ENCODE measurements around the gene NOTCH2.
"Not testable (repeated sequence)": the region's sequence is repeated elsewhere in the genome, so short reads cannot be mapped to it uniquely, and the experiment has no call there.

NOTCH2 gene

GRCh38 chr1:120069067-120069919 is at the start of gene NOTCH2:
Gene NOTCH2, minus strand, starts transcription at chr1:120069662. Its CDS starts 256 bp downstream, at chr1:120069406.
- not testable (repeated sequence) for DNase-seq (ENCODE audit: extremely low read depth, low read depth)

- DNase-seq (ENCODE audit: extremely low read depth, low read depth), result not testable (repeated sequence)
Measured at GRCh38 chr1:120117371-120118177, 48.1 kb upstream of the NOTCH2 start.

DNA sequence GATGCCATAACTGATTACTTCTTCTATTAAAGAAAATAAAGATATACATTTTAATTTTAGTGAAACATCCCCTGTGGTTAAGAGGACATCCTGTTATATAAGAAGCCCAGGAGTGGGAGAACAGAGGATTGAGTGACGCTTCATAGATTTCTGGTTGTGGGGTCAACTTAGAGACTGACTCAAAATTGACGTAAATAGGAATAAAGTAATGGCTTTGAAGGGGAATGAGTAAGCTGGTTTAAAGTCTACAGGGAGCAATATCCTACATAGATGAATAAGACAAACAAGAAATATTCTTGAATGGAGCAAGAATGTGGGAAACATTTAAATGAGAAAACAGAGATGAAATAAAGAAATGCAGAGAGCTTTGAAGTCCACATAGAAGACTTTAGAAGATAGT is 46.6 kb upstream of the NOTCH2 start:
- not testable (repeated sequence) for DNase-seq (ENCODE audit: extremely low read depth, low read depth)

- DNase-seq (ENCODE audit: extremely low read depth, low read depth), result not testable (repeated sequence)
Measured at GRCh38 chr1:120113134-120113533, 43.7 kb upstream of the NOTCH2 start.

GRCh38 chr1:120112212-120112611 is 42.8 kb upstream of the NOTCH2 start:
- DNase-seq (ENCODE audit: extremely low read depth, low read depth), result not testable (repeated sequence)

DNA sequence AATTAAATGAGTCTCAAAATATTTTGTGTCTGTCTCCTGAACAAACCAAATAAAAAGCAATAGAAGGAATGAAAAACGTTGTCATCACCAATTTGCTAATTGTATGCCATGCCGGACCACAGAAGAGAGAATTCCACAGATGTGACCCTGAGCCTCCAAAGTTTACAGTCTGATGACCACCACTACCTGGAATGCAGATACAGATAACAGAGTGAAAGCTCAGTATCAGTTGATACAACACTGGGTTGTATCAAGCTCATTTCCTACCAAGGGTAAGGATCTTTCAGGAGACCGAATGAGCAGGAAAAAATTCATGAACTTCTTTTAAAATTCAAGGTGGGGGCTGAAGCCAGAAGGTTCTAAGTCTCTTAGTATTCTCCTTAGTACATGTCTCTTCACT is 42.3 kb upstream of the NOTCH2 start:
- not testable (repeated sequence) for DNase-seq (ENCODE audit: extremely low read depth, low read depth)

- not testable (repeated sequence) for DNase-seq (ENCODE audit: extremely low read depth, low read depth)
Measured at GRCh38 chr1:120111008-120111407, 41.5 kb upstream of the NOTCH2 start.

GRCh38 chr1:120109656-120110055 is 40.2 kb upstream of the NOTCH2 start:
- not testable (repeated sequence) for DNase-seq (ENCODE audit: extremely low read depth, low read depth)

GRCh38 chr1:120109180-120109579 is 39.7 kb upstream of the NOTCH2 start:
- not testable (repeated sequence) for DNase-seq (ENCODE audit: extremely low read depth, low read depth)

GRCh38 chr1:120105288-120105687 is 35.8 kb upstream of the NOTCH2 start:
- not testable (repeated sequence) for DNase-seq (ENCODE audit: extremely low read depth, low read depth)

DNA sequence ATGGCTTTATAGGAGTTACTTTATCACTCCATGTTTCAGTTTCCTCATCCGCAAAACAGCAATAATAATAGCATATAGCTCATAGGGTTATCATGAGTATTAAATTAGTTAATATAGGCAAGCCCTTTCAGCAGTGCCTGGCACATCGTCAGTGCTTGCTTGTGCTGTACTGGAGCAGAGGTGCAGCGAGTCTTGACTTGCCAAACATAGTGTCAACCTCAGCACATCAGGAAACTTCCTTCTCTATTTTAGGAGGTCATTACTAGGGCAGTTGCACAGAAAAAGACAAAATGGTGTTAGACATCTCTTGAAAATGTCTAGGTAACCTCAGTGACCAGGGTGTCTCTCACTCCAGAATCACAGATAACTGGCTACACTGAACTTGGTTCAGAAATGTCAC is 34.3 kb upstream of the NOTCH2 start:
- not testable (repeated sequence) for DNase-seq (ENCODE audit: extremely low read depth, low read depth)

DNA sequence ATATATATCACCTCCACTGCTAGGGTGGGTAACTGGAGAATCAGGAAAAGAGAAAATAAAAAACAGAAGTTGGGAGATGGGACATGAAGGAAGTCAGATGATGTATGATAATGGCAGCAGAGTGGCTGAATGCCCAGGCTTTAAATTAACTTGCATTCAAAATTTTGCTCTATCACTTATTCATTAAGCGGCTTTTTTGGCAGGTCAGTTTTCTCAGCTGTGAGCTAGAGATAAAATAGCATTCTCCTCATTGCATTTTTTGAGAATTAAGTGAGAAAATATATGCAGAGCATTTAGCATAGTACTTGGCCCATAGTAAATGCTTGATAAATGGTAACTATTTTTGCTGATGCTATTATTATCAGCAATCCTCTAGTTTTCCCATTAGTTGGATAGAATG is 32.1 kb upstream of the NOTCH2 start:
- not testable (repeated sequence) for DNase-seq (ENCODE audit: extremely low read depth, low read depth)

DNA sequence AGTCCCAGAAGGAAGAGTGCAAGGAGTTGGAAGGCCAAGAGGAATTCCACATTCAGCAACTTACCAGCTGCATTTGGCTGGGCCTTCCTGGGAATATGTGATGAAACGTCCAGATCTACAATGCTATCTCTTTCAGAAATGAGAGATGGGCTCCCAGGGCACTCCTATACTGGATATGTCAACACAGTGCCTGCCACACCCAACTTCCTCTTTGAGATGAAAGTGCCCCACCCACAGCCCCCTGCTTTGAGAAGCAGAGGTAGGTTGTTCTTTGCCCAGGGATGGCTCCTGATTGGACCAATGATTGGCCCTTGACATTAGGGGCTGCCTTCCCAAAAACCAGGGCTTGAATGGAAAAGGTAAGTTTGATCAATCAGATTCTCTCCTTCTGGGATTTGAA is 31.1 kb upstream of the NOTCH2 start:
- not testable (repeated sequence) for DNase-seq (ENCODE audit: extremely low read depth, low read depth)

GRCh38 chr1:120098986-120099759 is 29.7 kb upstream of the NOTCH2 start:
- DNase-seq (ENCODE audit: extremely low read depth, low read depth), result not testable (repeated sequence)

GRCh38 chr1:120096981-120097545 is 27.6 kb upstream of the NOTCH2 start:
- not testable (repeated sequence) for DNase-seq (ENCODE audit: extremely low read depth, low read depth)

DNA sequence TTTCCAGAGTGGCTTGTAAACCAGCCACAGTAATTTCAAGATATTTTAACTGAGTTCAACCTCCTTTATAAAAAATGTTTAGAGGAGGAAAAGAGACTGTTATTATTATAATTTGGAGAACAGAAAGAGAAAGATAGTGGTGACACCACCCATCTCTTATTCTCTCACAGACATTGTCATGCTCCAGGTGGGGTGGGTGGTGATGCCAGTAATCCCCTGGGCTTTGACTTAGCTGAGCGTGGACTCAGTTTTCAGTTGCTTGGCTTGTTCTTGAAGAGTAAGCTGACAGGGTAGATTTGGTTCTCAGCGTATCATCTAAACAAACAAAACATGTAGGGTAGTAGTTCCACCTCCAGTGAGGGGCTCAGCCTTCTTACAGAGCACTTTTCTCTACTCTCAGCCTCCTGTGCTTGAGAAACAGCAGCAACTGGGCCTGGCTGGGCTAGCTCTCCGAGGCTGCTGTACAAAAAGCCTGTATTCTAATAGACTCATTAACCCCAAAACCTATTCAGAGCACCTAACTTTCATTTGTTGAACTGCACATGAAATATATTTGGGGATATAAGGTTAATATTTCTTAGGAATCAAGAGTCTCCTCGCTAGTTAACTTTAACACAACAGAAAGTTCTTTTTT is 24.2 kb upstream of the NOTCH2 start:
- not testable (repeated sequence) for DNase-seq (ENCODE audit: extremely low read depth, low read depth)

DNA sequence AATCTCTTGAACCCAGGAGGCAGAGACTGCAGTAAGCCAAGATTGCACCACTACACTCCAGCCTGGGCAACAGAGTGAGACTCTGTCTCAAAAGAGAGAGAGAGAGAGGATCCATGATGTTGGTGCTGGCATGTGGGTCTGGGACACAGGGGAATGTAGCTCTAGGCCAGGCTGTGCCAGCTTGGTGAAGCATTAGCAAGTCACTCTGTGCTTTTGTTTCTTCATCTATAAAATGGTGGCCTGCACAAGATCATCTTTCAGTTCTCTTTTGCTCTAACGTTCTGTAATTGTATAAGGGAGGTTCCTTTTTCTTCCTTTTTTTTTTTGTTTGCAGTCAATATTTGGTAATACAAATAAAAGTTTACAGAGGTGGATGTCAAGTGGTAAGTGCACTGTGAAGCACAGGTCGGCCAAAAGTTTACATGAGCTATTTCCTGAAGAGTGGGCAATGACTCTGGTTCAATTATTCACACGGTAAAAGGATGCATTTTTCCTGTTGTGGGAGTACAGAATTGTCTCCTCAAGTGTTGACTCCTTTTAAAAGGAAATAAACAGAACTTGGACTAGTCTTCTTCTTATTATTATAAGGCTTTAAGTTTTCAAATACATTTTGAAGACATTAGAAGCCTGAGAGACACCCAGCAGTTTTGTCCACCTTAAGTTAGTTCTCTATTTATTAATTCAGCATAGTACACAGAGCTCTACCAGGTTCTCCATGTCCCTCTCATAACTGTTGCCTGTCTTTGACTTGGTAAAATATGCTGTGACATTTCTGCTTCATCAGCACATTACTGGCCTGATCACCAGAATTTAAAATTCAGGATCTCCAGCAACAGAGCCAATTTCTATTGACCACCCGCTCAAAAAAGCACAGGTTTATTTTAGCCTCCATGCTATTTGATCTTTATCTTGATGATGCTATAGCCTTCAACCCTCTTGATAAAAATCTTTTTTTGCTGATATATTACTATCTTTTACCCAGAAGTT is 23.1 kb upstream of the NOTCH2 start:
- not testable (repeated sequence) for DNase-seq (ENCODE audit: extremely low read depth, low read depth)

GRCh38 chr1:120090830-120091229 is 21.4 kb upstream of the NOTCH2 start:
- not testable (repeated sequence) for DNase-seq (ENCODE audit: extremely low read depth, low read depth)

GRCh38 chr1:120087959-120088358 is 18.5 kb upstream of the NOTCH2 start:
- DNase-seq (ENCODE audit: extremely low read depth, low read depth), result peak; percentile 0

All from AG09319 (cell line).